ENCODE data around the gene C10orf95. TPM values are rescaled to one million over a fixed set of nuclear protein-coding genes. Genes with fewer than 3 reads are reported as not detected.

The C10orf95 gene
- total and polyA plus RNA-seq, 2 of the 13 experiments (the other 11 are each of a cell fraction or from before 2014, with no cell fraction given) = 0.05 to 0.07 TPM

DNA sequence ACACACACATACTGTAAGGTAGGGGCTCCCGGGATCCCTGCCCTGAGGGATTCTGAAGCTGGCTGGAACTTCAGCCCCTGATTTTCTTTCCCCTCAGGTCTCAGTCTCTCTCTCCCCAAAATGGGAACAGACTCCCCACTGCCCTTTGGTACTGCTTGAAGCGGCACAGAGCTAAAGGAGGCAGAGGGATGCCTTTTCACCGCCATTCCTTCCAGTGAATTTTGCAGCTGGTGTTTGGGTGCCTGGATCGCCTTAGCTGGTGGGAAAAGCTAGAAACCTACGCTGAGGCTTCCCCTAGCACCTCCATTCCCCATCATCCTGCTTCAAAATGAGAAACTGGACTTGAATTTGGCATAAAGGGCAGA, 16.2 kb downstream of the C10orf95 start:
- ChIA-PET POLR2A (interaction anchor here (0.6 to 6.8 kb wide), 7 partner anchors 13 to 283 kb away, joined by 3 to 135 read pairs (median 3); partner anchors contain the start of genes C10orf95, FBXL15, NOLC1 and PSD), CTCF (ENCODE audit: low intra/inter-chr PET ratio, low total read pairs) (no interaction called here)
- peak overlapping the region; percentile 97 for H3K4me2 ChIP-seq (ENCODE audit: low read depth, low read length)
- H3K36me3 ChIP-seq (replicated peaks in 1 of 2; ENCODE audit: control insufficient read depth in 1 of 2, insufficient read depth in 2 of 2, low read length in 2 of 2) = no peaks in the 10 kb centered on the region
- no TSS peak for BruUV-seq (replicated peaks)
- peaks cover 35% of the 10 kb centered on the region for H3K4me1 ChIP-seq (ENCODE audit: insufficient read depth, low read length)
- H4K20me1 ChIP-seq (ENCODE audit: insufficient read depth, low read length) = no peaks in the 10 kb centered on the region
- DNase-seq (ENCODE audit: low spot score) (no peak), ATAC-seq (peak; percentile 6), FAIRE-seq (no peak)
- no peak overlapping the region for H2AFZ ChIP-seq (ENCODE audit: low read length)
- peak overlapping the region; percentile 44 to 76 (median 75) for H3K4me3 ChIP-seq (replicated peaks in 1 of 3; ENCODE audit: insufficient read depth in 1 of 3, low read depth in 2 of 3, low read length in 3 of 3)
- no peaks in the 10 kb centered on the region; a peak in 1 of 5 replicates for H3K27me3 ChIP-seq (ENCODE audit: control insufficient read depth in 1 of 2, insufficient read depth in 2 of 2, low read length in 2 of 2)
- peak overlapping the region; percentile 72 for H3K27ac ChIP-seq (ENCODE audit: extremely low read length, insufficient read depth, low read length)
- peak overlapping the region; percentile 68 for H3K9ac ChIP-seq (ENCODE audit: insufficient read depth, low read depth, low read length)
- TF ChIP-seq ZEB1 (IDR thresholded peaks at IDR 0.05; ENCODE audit: insufficient replicate concordance, low read depth) (peak; percentile 17), JDP2 (CRISPR knock-in tag; IDR thresholded peaks at IDR 0.05; ENCODE audit: borderline replicate concordance) (no peak), ZMYM3 (CRISPR knock-in tag; IDR thresholded peaks at IDR 0.05) (peak; percentile 14; the same call in 1 of the 2 replicates), ZNF567 (CRISPR knock-in tag; IDR thresholded peaks at IDR 0.05; ENCODE audit: borderline replicate concordance) (no peak), BRD4 (CRISPR knock-in tag; IDR thresholded peaks at IDR 0.05) (0 out of 2 replicates have a peak, but pooled peaks have one; percentile 41), ZNF629 (CRISPR knock-in tag; conservative IDR thresholded peaks at IDR 0.05) (peak; percentile 90), NR2F2 (IDR thresholded peaks at IDR 0.05; ENCODE audit: borderline replicate concordance, low read depth) (peak; percentile 11; the same call in 1 of the 2 replicates)
- 6% methylated on average over 5 of the region's 5 CpGs for WGBS (ENCODE audit: low lambda C conversion rate)
- H3K9me3 ChIP-seq (ENCODE audit: low read length) = no peaks in the 10 kb centered on the region
- intact Hi-C loops (cut with micrococcal nuclease; ENCODE audit: unreplicated experiment) = no loop called here
- H3K79me2 ChIP-seq (ENCODE audit: insufficient read depth, low read length) = peaks cover 5% of the 10 kb centered on the region
- in situ Hi-C loops (cut with HindIII; ENCODE audit: extremely low pct_ligation_motif_present, low pct_unique_long_range_greater_than_20kb) = no loop called here

- DNase-seq (ENCODE audit: low spot score) (peak; percentile 72), FAIRE-seq (peak; percentile 71), ATAC-seq (peak; percentile 69)
- Histone ChIP-seq H3K4me2 (ENCODE audit: low read depth, low read length) (peak overlapping the region; percentile 97), H3K27ac (ENCODE audit: extremely low read length, insufficient read depth, low read length) (peak overlapping the region; percentile 72), H3K9me3 (ENCODE audit: low read length) (no peaks in the 10 kb centered on the region), H3K4me3 (replicated peaks in 1 of 3; ENCODE audit: insufficient read depth in 1 of 3, low read depth in 2 of 3, low read length in 3 of 3) (peak overlapping the region; percentile 44 to 76 (median 75)), H3K36me3 (replicated peaks in 1 of 2; ENCODE audit: control insufficient read depth in 1 of 2, insufficient read depth in 2 of 2, low read length in 2 of 2) (no peaks in the 10 kb centered on the region), H4K20me1 (ENCODE audit: insufficient read depth, low read length) (no peaks in the 10 kb centered on the region), H3K79me2 (ENCODE audit: insufficient read depth, low read length) (peaks cover 5% of the 10 kb centered on the region), H2AFZ (ENCODE audit: low read length) (no peak overlapping the region), H3K9ac (ENCODE audit: insufficient read depth, low read depth, low read length) (peak overlapping the region; percentile 68), H3K4me1 (ENCODE audit: insufficient read depth, low read length) (peaks cover 35% of the 10 kb centered on the region), H3K27me3 (ENCODE audit: control insufficient read depth in 1 of 2, insufficient read depth in 2 of 2, low read length in 2 of 2) (no peaks in the 10 kb centered on the region; a peak in 1 of 5 replicates)
- POLR2A ChIA-PET = interaction anchor here (0.6 to 6.8 kb wide), 7 partner anchors 13 to 283 kb away, joined by 3 to 135 read pairs (median 3); partner anchors contain the start of genes C10orf95, FBXL15, NOLC1 and PSD
- intact Hi-C loops (cut with micrococcal nuclease; ENCODE audit: unreplicated experiment) (no loop called here), in situ Hi-C loops (cut with HindIII; ENCODE audit: extremely low pct_ligation_motif_present, low pct_unique_long_range_greater_than_20kb) (no loop called here)
- CTCF ChIA-PET (ENCODE audit: low intra/inter-chr PET ratio, low total read pairs) = no interaction called here
- 0% methylated on average over 5 of the region's 9 CpGs for WGBS (ENCODE audit: low lambda C conversion rate)
- no TSS peak for BruUV-seq (replicated peaks)
- no peak for TF ChIP-seq FIP1L1 (IDR thresholded peaks at IDR 0.05; ENCODE audit: borderline replicate concordance, insufficient read depth, low read depth, low read length)
- TF ChIP-seq ZNF17 (CRISPR knock-in tag; IDR thresholded peaks at IDR 0.05) = no peak
- TF ChIP-seq, protein P1, sequence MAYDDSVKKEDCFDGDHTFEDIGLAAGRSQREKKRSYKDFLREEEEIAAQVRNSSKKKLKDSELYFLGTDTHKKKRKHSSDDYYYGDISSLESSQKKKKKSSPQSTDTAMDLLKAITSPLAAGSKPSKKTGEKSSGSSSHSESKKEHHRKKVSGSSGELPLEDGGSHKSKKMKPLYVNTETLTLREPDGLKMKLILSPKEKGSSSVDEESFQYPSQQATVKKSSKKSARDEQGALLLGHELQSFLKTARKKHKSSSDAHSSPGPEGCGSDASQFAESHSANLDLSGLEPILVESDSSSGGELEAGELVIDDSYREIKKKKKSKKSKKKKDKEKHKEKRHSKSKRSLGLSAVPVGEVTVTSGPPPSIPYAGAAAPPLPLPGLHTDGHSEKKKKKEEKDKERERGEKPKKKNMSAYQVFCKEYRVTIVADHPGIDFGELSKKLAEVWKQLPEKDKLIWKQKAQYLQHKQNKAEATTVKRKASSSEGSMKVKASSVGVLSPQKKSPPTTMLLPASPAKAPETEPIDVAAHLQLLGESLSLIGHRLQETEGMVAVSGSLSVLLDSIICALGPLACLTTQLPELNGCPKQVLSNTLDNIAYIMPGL (CRISPR knock-in tag; IDR thresholded peaks at IDR 0.05; ENCODE audit: borderline replicate concordance in 1 of 2, low read depth in 1 of 2) = peak; percentile 23 to 34; a peak in 1 of 4 replicates
- peak; percentile 47 for TF ChIP-seq ZNF350 (CRISPR knock-in tag; IDR thresholded peaks at IDR 0.05; ENCODE audit: borderline replicate concordance, low read depth)
- no peak for TF ChIP-seq YEATS2 (CRISPR knock-in tag; IDR thresholded peaks at IDR 0.05; ENCODE audit: borderline replicate concordance)
- TF ChIP-seq YY1 (IDR thresholded peaks at IDR 0.05; ENCODE audit: insufficient read depth, insufficient replicate concordance, low read depth, low read length) = peak; percentile 66
These were observed 16.8 kb downstream of the C10orf95 start for GRCh38 chr10:102434394-102435132.
